ENCODE results near the gene NTNG1.

The NTNG1 gene

DNA sequence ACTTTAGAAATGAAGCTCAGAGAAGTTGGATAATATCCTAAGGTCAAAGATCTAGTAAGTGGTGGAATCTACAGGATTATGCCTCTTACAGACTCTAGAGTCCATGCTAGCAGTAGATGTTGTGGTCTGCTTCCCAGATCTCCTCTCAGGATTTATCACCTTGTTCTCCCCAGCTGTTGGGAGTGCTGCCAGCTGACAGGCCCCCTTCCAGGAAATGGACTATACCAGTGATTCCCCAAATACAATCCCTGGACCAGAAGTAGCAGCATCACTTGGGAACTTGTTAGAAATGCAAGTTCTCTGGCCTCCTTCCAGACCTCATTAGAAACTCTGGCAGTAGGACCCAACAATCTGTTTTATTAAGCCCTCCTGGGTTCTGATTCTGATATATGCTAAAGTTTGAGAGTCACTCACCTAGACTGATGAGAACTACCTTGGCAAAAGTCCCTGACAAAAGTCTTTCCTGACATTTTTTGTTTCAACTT is 24.5 kb upstream of the NTNG1 start:
- no peaks in the 10 kb centered on the region for H4K20me1 ChIP-seq
- H3K9me3 ChIP-seq (replicated peaks in 1 of 11): no peaks in the 10 kb centered on the region
- H3K9ac ChIP-seq: no peak overlapping the region
- H3K27me3 ChIP-seq: no peaks in the 10 kb centered on the region
- H3K4me3 ChIP-seq: no peak overlapping the region
- no peak overlapping the region for H3K4me2 ChIP-seq
- H3K36me3 ChIP-seq: no peaks in the 10 kb centered on the region
- no peak overlapping the region for H3K27ac ChIP-seq
- no peak for TF ChIP-seq Cebpa-rat (IDR thresholded peaks at IDR 0.05)
- H3K4me1 ChIP-seq: no peaks in the 10 kb centered on the region

DNA sequence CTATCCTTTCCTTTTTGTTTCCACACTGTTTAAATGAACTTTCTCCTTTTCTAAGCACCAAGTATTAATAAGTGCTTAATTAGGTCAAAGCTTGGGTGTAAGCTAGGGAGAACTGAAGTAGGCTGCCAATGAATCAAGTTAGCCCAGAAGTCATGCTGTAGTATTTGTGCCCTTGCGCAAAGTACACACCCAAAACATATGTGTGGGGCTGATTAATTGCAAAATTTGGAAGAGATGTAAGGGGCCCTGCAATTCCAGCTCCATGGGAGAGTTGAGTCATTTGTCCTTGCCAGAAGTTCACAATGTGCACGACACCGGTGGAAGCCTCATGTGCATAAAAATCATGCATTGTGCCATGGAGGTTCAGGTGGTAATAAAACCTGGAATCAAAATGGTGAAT is 18.6 kb upstream of the NTNG1 start:
- Histone ChIP-seq H3K4me2 (no peak overlapping the region), H3K27me3 (no peaks in the 10 kb centered on the region), H3K9ac (no peak overlapping the region), H4K20me1 (no peaks in the 10 kb centered on the region), H3K4me1 (no peaks in the 10 kb centered on the region), H3K27ac (no peak overlapping the region), H3K36me3 (no peaks in the 10 kb centered on the region), H3K9me3 (replicated peaks in 1 of 11) (no peaks in the 10 kb centered on the region), H3K4me3 (no peak overlapping the region)
- no peak for TF ChIP-seq Cebpa-rat (IDR thresholded peaks at IDR 0.05)

DNA sequence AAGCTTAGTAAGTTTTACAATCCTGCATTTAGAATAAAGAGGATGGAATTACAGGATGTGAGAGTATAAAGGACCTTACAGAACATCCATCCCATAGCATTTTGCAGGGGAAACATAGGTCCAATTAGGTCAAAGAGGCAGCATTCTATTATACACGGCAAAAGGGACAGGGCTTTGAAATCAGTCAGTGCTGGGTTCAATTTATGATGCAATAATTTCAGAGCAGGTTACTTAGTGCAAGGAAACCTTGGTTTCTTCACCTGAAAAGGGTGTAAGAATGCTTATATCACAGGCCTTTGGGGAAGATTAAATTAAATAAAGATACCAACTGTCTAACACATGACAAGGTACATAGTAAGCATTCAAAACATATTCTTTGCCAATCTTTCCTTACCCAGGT is 17.1 kb upstream of the NTNG1 start:
- H3K9ac ChIP-seq: no peak overlapping the region
- H4K20me1 ChIP-seq: no peaks in the 10 kb centered on the region
- no peaks in the 10 kb centered on the region for H3K4me1 ChIP-seq
- H3K4me3 ChIP-seq: no peak overlapping the region
- no peak overlapping the region for H3K4me2 ChIP-seq
- no peak overlapping the region for H3K27ac ChIP-seq
- no peaks in the 10 kb centered on the region for H3K27me3 ChIP-seq
- no peaks in the 10 kb centered on the region for H3K36me3 ChIP-seq
- peak in 2 of 11 experiments; percentile 40 to 42; a peak in 1 of 22 replicates for TF ChIP-seq Cebpa-rat (IDR thresholded peaks at IDR 0.05)
- H3K9me3 ChIP-seq (replicated peaks in 1 of 11): no peaks in the 10 kb centered on the region

DNA sequence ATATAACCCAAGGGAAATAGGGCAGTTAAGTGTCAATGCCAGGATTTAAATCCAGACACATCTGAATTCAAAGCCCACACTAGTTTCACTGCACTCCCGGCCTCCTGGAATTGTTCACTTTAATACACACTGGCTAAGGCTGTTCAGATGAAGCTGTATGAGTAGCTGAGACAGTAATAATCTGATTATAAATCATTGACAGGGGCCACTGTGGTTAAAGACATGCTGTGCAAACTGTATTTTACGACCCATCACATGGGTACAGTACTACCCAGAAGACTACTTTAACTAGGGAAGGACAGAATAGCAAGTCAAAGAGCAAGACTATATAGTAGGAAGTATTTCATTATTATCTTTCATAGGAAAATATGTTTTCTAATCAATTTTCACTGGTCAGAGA is 16.1 kb upstream of the NTNG1 start:
- Histone ChIP-seq H3K27ac (no peak overlapping the region), H3K36me3 (no peaks in the 10 kb centered on the region), H3K27me3 (no peaks in the 10 kb centered on the region), H3K4me1 (no peaks in the 10 kb centered on the region), H4K20me1 (no peaks in the 10 kb centered on the region), H3K9ac (no peak overlapping the region), H3K4me3 (no peak overlapping the region), H3K4me2 (no peak overlapping the region), H3K9me3 (replicated peaks in 1 of 11) (no peaks in the 10 kb centered on the region)
- TF ChIP-seq Cebpa-rat (IDR thresholded peaks at IDR 0.05): no peak

DNA sequence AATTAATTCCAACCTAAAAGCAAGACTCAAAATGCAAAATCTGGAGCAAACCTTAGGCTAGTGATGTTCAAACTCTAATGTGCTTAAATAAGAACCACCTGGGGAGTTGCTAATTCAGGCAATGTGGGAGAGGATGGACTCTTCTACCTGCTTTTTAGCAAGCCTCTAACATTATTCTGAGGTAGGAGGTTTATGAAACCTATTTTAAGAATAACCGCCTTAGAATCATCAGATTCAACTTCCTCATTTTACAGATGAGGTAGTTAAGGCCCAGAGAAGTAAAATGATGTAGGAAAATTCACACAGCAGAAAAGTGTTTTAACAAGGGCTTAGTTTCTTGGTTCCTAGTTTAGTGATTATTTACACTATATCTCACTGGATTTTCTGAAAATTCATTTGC is 8.6 kb upstream of the NTNG1 start:
- Histone ChIP-seq H3K27ac (no peak overlapping the region), H3K4me1 (peaks cover 0 to 7% (median 0%) of the 10 kb centered on the region in 10 experiments; a peak in 4 of 20 replicates), H3K4me2 (no peak overlapping the region), H3K4me3 (no peak overlapping the region), H4K20me1 (no peaks in the 10 kb centered on the region), H3K9me3 (replicated peaks in 1 of 11) (no peaks in the 10 kb centered on the region), H3K36me3 (no peaks in the 10 kb centered on the region), H3K9ac (no peak overlapping the region), H3K27me3 (no peaks in the 10 kb centered on the region)
- TF ChIP-seq Cebpa-rat (IDR thresholded peaks at IDR 0.05): no peak

DNA sequence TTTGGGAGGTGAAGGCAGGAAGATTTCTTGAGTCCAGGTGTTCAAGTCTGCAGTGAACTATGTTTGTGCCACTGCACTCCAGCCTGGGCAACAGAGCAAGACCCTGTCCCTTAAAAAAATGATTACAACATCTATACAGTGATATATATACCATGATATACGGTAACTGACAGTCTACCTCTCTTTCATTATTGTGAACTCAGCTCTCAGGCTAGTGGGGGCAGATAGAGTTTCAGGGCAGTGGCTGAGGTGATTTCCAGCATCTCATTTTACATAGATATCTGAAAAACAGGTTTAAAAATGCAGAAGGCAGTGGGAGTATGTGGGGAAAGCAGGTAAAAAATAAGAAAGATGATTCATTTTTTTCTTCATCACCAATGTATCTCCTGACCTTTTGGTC is 8.1 kb upstream of the NTNG1 start:
- H4K20me1 ChIP-seq: no peaks in the 10 kb centered on the region
- H3K4me2 ChIP-seq: no peak overlapping the region
- H3K4me3 ChIP-seq: no peak overlapping the region
- H3K27me3 ChIP-seq: no peaks in the 10 kb centered on the region
- H3K4me1 ChIP-seq: peaks cover 0 to 7% (median 0%) of the 10 kb centered on the region in 10 experiments; a peak in 4 of 20 replicates
- no peak for TF ChIP-seq Cebpa-rat (IDR thresholded peaks at IDR 0.05)
- no peak overlapping the region for H3K9ac ChIP-seq
- no peaks in the 10 kb centered on the region for H3K36me3 ChIP-seq
- H3K9me3 ChIP-seq (replicated peaks in 1 of 11): no peaks in the 10 kb centered on the region
- no peak overlapping the region for H3K27ac ChIP-seq

DNA sequence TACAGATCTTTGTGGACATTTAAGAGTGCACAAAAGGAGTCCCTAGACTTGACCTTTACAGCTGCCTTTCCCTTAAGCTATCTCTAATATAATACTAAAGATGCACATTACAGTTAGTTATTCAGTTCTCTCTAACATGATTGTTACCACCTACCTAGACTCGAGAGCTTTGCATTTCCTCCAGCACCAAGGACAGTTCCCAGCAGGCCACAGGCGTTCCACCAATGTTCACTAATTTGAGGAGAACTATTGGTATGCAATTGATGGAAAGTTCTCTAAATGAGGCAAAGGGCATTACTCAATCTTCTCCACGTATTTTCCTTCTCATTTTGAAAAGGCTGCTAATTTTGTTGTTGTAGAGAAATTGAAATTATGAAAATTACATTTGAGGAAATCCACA is 5.4 kb upstream of the NTNG1 start:
- Histone ChIP-seq H3K4me3 (no peak overlapping the region), H3K4me1 (peaks cover 0 to 13% (median 6%) of the 10 kb centered on the region in 10 experiments; a peak in 14 of 20 replicates), H3K4me2 (no peak overlapping the region), H3K36me3 (no peaks in the 10 kb centered on the region), H3K9ac (no peak overlapping the region), H3K27ac (no peak overlapping the region), H3K27me3 (peaks cover 19 to 25% (median 24%) of the 10 kb centered on the region in 11 experiments), H3K9me3 (replicated peaks in 1 of 11) (no peaks in the 10 kb centered on the region), H4K20me1 (peaks cover 0 to 12% (median 0%) of the 10 kb centered on the region in 11 experiments; a peak in 2 of 22 replicates)
- TF ChIP-seq Cebpa-rat (IDR thresholded peaks at IDR 0.05): no peak

DNA sequence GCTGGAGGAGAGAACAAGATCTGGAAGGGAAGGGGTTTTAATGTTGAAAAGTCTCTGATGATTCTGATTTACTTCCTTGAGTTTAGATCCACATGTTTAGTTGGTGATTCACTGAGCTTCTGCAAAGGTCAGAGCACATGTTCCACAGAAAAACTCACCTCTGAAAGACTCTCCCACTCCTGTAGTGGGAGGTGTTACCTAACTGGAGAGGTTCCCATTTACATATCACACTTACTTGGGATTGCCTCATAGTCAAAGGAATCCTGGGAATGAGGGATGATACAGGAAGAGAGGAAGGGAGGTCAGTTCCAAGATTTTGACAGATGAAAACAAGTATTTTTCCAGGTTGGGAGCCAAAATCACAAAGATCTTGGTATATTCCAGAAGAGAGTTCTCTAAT is 2.7 kb upstream of the NTNG1 start:
- Histone ChIP-seq H3K27me3 (peaks cover 41 to 52% (median 46%) of the 10 kb centered on the region in 11 experiments), H3K4me3 (no peak overlapping the region), H3K9me3 (replicated peaks in 1 of 11) (no peaks in the 10 kb centered on the region), H3K36me3 (no peaks in the 10 kb centered on the region), H3K4me1 (peaks cover 0 to 17% (median 13%) of the 10 kb centered on the region in 10 experiments; a peak in 14 of 20 replicates), H3K9ac (no peak overlapping the region), H4K20me1 (peaks cover 0 to 19% (median 3%) of the 10 kb centered on the region in 11 experiments; a peak in 4 of 22 replicates), H3K4me2 (no peak overlapping the region), H3K27ac (no peak overlapping the region)
- TF ChIP-seq Cebpa-rat (IDR thresholded peaks at IDR 0.05): no peak

DNA sequence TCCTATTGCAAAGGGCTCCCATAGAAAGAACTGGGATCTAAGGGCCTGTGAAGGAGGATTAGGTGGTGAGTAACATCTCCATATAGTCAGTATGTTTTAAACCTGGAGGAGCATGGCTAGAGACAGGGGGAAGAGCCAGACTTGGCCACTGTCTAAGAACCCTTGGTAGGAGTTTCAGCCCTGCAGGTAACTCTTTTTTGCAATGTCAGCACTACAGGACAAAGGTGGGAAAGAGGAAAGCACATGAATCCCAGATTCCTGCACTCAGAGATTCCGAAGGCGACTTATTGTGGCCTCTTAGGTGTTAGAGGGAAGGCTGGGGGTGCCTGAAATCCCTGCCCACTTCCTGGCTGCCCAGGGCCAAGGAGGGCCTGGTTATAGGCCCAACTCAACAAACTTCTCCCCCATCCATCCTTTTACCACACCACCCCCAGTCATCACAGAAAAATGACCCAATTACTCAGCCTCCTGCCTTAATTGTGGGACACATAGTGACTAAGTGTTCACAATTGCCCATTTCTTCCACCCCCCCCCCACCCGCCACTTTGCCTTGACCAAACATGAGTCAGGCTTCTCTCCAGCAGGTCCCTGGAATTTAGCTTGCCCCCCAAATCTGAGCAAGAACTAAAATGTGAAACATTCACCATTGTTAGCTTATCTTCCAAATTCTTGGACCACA is 1.9 kb upstream of the NTNG1 start:
- Histone ChIP-seq H3K9ac (no peak overlapping the region), H3K4me3 (no peak overlapping the region), H3K4me2 (no peak overlapping the region), H3K27ac (no peak overlapping the region), H3K9me3 (replicated peaks in 1 of 11) (no peaks in the 10 kb centered on the region), H4K20me1 (peaks cover 0 to 19% (median 3%) of the 10 kb centered on the region in 11 experiments; a peak in 4 of 22 replicates), H3K4me1 (peaks cover 0 to 17% (median 13%) of the 10 kb centered on the region in 10 experiments; a peak in 14 of 20 replicates), H3K27me3 (peaks cover 41 to 52% (median 46%) of the 10 kb centered on the region in 11 experiments), H3K36me3 (no peaks in the 10 kb centered on the region)
- no peak for TF ChIP-seq Cebpa-rat (IDR thresholded peaks at IDR 0.05)

Measured in BLaER1 treated with 17β-estradiol and CSF1 and Interleukin-3, amounts not matched to agents 10 nM and 100 nM (cell line).